GF-D8 (cell line): ENCODE data around the gene PLCL1.

Experiments
- DNase-seq: peaks from one replicate; lab custom pipeline; 2025; lab: John Stamatoyannopoulos, UW

The PLCL1 gene

GRCh38 chr2:197927994-197928393 is 123.6 kb downstream of the PLCL1 start:
- DNase-seq, result no peak

- no peak for DNase-seq
These were observed 124.9 kb downstream of the PLCL1 start for GRCh38 chr2:197929008-197929885.

- DNase-seq, result no peak
These were observed 125.5 kb downstream of the PLCL1 start for GRCh38 chr2:197929886-197930227.

DNA sequence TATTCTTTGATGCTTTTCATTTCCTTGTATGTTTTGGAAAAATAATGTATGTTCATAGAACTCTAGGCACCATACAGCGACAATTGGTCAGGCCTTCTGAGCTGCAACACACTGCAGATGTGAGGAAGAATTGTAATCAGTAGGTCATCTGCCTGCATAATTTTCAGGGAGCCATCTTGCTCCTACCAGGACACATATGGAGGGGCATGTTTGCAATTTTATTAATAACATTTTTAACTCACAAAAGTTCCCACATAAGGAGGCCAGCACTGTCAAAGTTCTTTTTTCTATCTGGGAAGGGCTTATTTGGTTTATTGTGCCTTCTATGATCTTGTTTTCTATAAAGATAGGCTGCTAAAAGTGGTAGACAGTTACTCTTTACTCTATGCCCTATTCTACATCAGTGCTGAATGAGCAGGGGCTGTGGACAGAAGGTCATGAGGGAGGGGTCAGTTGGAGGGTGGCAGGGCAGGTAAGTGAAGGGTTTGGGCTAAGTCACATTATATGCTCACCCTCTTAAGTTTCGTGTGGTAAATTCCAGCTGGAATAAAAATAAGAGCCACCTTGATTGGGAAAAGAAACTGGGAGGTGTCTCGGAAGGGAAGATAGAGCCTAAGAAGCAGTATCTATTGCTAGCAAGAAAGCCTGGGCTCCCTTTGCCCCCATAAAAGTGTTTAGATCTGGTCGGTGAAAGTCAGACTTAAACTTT is 126.3 kb downstream of the PLCL1 start:
- DNase-seq, result no peak

GRCh38 chr2:197931661-197932312 is 127.4 kb downstream of the PLCL1 start:
- DNase-seq, result no peak

- no peak for DNase-seq
These were observed 128.0 kb downstream of the PLCL1 start for GRCh38 chr2:197932374-197932773.

DNA sequence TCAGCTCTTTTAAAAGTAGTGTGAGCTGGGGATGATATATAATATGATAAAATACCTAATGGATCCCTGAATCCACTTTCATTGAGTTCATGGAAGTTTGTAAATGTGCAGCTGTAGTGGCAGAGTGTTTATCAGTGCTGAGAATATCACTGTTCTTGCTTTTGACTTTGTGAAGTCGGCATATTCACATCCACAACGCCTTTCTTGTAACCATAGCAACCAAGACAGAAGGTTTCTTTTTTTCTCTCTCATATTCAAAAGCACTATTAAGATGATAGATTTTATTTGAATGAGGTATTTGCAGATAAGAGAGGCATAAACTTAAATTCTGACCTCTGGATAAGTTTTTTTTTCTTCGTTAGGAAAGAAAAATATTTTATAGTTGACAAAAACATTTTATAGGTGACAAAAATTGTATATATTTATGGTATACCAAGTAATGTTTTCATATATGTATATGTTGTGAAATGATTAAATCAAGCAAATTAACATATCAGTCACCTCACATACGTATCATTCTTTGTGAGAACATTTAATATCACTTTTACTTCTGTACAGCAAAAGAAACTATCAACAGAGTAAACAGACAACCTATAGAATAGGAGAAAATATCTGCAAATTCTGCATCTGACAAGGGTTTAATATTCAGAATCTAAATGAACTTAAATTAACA is 130.0 kb downstream of the PLCL1 start:
- DNase-seq, result no peak

DNA sequence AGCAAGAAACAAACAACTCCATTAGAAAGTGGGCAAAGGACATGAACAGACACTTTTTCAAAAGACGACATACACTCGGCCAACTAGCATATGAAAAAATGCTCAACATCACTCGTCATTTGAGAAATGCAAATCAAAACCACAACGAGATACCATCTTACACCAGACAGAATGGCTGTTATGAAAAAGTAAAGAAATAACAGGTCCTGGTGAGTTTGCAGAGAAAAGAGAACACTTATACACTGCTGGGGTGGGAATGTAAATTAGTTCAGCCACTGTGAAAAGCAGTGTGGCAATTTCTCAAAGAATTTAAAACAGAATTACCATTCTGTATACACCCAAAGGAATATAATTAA is 130.5 kb downstream of the PLCL1 start:
- DNase-seq, result no peak

DNA sequence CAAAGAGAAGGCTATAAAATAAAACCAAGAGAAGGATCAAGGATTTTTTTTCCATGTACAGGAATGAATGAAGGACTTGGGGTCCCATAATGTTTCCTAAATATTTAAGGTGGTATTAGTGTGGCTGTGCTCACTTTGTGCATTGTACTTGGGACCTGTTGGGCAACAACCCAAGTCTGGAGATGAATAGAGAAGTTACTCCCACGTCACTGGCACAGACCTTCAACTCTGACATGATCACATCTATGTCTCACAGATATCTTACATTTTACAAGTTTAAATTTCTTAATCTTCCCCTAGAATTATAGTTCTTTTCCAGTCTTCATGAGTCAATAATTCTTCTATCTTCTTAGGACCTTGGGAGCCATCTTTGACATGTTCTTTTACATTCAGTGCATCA is 133.4 kb downstream of the PLCL1 start:
- DNase-seq, result no peak

GRCh38 chr2:197938555-197938954 is 134.2 kb downstream of the PLCL1 start:
- DNase-seq, result no peak

DNA sequence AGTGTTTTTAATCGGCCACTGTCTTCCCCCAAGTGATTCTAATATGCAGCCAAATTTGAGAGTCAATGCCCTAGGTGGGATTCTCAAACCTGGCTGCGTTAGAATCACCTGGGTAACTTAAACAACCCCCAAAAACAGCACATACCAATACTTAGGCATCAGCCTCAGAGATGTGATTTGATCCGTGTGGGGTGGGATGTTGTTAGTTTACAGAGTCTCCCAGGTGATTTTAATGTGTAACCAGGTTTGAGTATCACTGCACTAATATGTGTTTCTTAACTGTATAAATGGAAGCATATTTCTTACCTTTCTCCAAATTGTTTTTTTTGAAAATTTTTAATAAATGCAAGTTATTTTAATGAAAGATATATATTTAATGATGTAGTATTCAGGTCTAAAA is 135.4 kb downstream of the PLCL1 start:
- DNase-seq, result no peak

- no peak for DNase-seq
These were observed 136.0 kb downstream of the PLCL1 start for GRCh38 chr2:197940382-197940781.

- no peak for DNase-seq
These were observed 137.3 kb downstream of the PLCL1 start for GRCh38 chr2:197941715-197942114.

DNA sequence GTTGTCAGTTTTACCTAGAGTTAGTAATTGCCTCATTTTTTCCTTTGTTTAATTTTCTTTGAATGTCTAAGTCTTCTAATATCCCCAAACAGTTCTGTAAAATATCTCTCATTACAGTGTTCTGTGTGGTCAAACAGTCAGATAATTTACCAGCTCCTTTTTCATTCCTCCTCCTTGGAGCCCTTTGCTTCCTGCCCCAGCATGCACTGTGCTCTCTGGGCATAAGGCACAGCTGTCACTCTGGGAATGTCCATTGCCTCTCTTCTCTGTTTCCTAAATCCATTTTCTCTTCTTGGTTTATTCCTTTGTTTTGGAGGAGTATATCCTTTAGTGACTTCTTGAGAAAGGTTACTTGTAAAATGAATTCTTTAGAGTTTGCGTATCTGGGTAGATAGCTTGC is 139.3 kb downstream of the PLCL1 start:
- no peak for DNase-seq

- DNase-seq, result no peak
These were observed 140.2 kb downstream of the PLCL1 start for GRCh38 chr2:197944416-197945096.

- no peak for DNase-seq
These were observed 142.2 kb downstream of the PLCL1 start for GRCh38 chr2:197946562-197946961.

GRCh38 chr2:197947219-197947757 is 142.9 kb downstream of the PLCL1 start:
- DNase-seq, result no peak

DNA sequence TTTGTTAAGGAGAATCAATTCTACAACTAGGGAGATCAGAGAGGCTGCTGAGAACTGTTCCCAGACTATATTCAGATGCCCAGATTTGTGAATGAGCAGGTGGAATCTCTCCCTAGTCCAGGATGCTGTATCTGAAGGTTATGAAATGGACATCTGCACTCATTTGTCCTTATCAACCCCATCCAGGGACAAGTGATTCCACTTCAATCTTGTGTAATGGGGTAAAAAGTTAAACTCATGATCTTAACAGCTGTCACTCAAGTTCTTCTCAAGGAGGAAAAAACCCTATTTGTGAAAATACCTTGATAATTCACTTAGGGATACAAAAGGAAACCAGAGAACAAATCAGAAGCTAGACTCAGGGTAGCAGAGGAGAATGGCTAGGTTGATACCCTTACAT is 144.8 kb downstream of the PLCL1 start:
- DNase-seq, result no peak

GRCh38 chr2:197950006-197950405 is 145.6 kb downstream of the PLCL1 start:
- no peak for DNase-seq

DNA sequence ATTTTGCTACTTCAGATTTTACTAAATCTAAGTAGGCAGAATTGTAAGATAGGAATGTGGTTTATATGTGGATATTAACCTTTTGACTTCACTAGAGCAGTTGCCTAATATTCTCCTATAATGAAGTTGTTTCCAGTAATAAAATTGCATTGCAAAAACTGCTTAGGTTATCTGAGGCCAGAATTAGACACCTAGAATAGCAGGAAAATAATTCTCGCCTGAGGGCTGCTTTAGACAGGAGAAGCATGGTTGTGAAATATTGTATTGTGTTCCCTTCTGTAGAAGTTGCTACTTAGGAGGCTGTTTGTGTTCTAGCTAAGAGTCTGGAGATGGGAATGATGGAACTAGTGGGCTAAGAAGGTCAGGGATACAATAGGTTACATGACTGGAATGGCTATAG is 146.3 kb downstream of the PLCL1 start:
- DNase-seq, result no peak

DNA sequence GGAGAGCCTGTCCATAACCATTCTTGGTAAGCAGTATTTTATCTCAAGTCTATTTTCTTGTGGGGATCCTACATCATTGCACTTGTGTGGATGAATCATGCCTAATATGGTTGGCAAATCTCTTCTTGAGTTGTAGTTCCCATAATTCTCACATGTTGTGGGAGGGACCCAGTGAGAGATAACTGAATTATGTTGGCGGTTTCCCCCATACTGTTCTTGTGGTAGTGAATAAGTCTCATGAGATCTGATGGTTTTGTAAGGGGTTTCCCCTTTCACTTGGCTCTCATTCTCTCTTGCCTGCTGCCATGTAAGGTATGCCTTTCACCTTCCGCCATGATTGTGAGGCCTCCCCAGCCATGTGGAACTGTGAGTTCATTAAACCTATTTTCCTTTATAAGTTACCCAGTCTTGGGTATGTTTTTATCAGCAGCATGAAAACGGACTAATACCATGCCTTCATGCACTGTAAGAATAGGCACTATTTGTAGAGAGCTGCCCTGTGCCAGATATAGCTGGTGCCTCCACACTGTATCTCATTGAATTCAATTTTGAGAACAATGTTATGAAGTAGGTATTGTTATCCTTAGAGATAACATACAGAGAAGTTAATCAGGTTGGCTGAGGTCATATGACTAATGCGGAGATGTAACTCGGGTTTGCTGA is 148.3 kb downstream of the PLCL1 start:
- DNase-seq, result no peak
